Measurements from ENCODE around the gene TBC1D22A. TPM values are rescaled to one million over a fixed set of nuclear protein-coding genes. Genes with fewer than 3 reads are reported as not detected.

The TBC1D22A gene
- total RNA-seq, 1 experiment from 2014 or later = 27.6 TPM

- Mint-ChIP-seq H3K4me3 (ENCODE audit: low read depth, unreplicated experiment) (no peak overlapping the region), H3K4me1 (ENCODE audit: low read depth, unreplicated experiment) (no peaks in the 10 kb centered on the region), H3K36me3 (ENCODE audit: insufficient read depth, unreplicated experiment) (no peaks in the 10 kb centered on the region), H3K27me3 (ENCODE audit: unreplicated experiment) (no peaks in the 10 kb centered on the region), H3K27ac (ENCODE audit: unreplicated experiment) (no peak overlapping the region), H3K9me3 (ENCODE audit: low read depth, unreplicated experiment) (no peaks in the 10 kb centered on the region)
- intact Hi-C loops (cut with micrococcal nuclease; ENCODE audit: unreplicated experiment) = no loop called here
- CTCF ChIA-PET = no interaction called here
- no TSS peak for BruUV-seq (replicated peaks)
- no peak for TF ChIP-seq CTCF (IDR thresholded peaks at IDR 0.05; ENCODE audit: unreplicated experiment)
- no peak for DNase-seq
These were observed 380.1 kb downstream of the TBC1D22A start for GRCh38 chr22:47142427-47143046.

- no TSS peak for BruUV-seq (replicated peaks)
- Mint-ChIP-seq H3K4me3 (ENCODE audit: low read depth, unreplicated experiment) (no peak overlapping the region), H3K27ac (ENCODE audit: unreplicated experiment) (no peak overlapping the region), H3K4me1 (ENCODE audit: low read depth, unreplicated experiment) (no peaks in the 10 kb centered on the region), H3K36me3 (ENCODE audit: insufficient read depth, unreplicated experiment) (no peaks in the 10 kb centered on the region), H3K9me3 (ENCODE audit: low read depth, unreplicated experiment) (no peaks in the 10 kb centered on the region), H3K27me3 (ENCODE audit: unreplicated experiment) (no peaks in the 10 kb centered on the region)
- CTCF ChIA-PET = no interaction called here
- no peak for TF ChIP-seq CTCF (IDR thresholded peaks at IDR 0.05; ENCODE audit: unreplicated experiment)
- intact Hi-C loops (cut with micrococcal nuclease; ENCODE audit: unreplicated experiment) = no loop called here
- DNase-seq = no peak
These were observed 380.9 kb downstream of the TBC1D22A start for GRCh38 chr22:47143249-47143938.

- Mint-ChIP-seq H3K36me3 (ENCODE audit: insufficient read depth, unreplicated experiment) (no peaks in the 10 kb centered on the region), H3K9me3 (ENCODE audit: low read depth, unreplicated experiment) (no peaks in the 10 kb centered on the region)
- CTCF ChIA-PET = no interaction called here
These were observed 381.8 kb downstream of the TBC1D22A start for GRCh38 chr22:47144076-47144765.

More at GRCh38 chr22:47144076-47144765, 381.8 kb downstream of the TBC1D22A start:
- DNase-seq = no peak
- Mint-ChIP-seq H3K4me1 (ENCODE audit: low read depth, unreplicated experiment) (no peaks in the 10 kb centered on the region), H3K4me3 (ENCODE audit: low read depth, unreplicated experiment) (no peak overlapping the region), H3K27me3 (ENCODE audit: unreplicated experiment) (no peaks in the 10 kb centered on the region), H3K27ac (ENCODE audit: unreplicated experiment) (no peak overlapping the region)
- intact Hi-C loops (cut with micrococcal nuclease; ENCODE audit: unreplicated experiment) = no loop called here
- no TSS peak for BruUV-seq (replicated peaks)
- TF ChIP-seq CTCF (IDR thresholded peaks at IDR 0.05; ENCODE audit: unreplicated experiment) = no peak
